ENCODE results near the gene RIPK1. TPM values are rescaled to one million over a fixed set of nuclear protein-coding genes. Genes with fewer than 3 reads are reported as not detected.
"Not testable (repeated sequence)": the region's sequence is repeated elsewhere in the genome, so short reads cannot be mapped to it uniquely, and the experiment has no call there.

The RIPK1 gene
- 10 to 100 TPM; 16.5 to 17.4 (median 16.6) TPM for total RNA-seq

DNA sequence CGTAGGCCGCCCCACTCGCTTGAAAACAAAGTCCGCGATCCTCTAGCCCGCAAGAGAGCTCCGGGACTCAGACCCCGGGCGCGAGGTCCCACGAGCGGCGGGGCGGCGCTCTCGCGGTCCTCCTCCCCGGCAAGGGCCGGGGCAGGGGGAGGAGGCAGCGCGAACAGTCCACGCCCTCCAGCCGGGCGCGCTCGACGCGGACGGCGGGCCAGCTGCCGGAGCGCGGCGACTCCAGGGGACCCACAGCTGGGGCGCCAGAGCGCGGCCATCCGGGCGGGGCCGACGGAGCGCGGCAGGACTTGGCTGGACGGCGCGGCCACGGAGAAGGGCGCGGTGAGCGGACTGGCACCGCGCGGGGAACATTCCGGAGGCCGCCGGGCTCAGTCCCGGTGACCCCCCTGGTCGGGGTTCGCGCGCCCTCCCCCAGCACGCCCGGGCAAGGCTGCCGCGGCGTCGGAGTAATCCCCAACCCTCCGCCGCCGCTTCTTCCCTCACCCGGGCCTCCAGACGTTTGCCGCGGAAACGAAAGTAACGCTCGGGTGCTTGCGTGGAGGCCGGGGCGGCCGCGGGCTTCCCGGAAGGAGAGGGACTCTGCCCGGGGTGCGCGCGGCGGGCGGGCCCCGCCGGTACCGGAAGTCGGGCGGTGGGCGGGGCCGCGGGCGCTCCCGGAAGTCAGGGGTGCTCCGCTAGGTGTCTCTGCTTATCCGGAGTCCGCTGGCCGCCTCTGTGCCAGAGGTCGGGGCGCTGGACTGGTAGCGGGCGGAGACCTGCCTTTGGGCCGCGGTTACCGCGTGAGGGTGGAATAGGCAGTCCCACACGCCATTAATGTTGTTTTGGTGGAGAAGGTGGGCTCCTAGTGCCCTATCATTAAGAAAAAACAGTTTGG is at the start of gene RIPK1:
TSS of gene RIPK1 (plus strand) at position 166 of the 886 bp plus-strand sequence. CDS start 8,330 bp downstream, outside the sequence.
- Mint-ChIP-seq H3K4me3 (peak within 1 kb of the TSS; percentile 90), H3K27me3 (ENCODE audit: low read depth) (no peaks in the 10 kb centered on the region), H3K4me1 (ENCODE audit: low read depth) (peaks cover 62% of the 10 kb centered on the region), H3K9me3 (no peaks in the 10 kb centered on the region), H3K36me3 (ENCODE audit: insufficient read depth) (peaks cover 3% of the 10 kb centered on the region)
- DNase-seq: peak; percentile 93
- peak; percentile 83 for ATAC-seq

DNA sequence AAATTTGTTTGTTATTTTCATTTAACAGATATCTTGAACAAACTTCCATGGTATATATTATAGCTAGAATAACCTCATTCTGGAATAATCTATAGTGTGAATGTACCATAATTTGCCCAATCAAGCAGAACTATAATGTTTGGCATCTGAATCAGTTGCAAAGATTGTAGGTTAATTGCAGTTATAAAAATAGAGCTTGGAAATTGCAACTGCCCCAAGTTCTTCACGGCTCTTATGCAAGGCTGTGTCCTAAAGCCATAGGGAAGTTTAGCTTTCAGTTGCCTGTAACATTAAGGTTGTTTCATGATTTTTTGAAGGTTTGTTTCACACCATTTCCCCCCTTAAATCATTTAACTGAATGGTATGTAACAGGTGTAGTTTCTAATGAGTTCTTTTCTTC is 49.2 kb upstream of the RIPK1 start:
- no peak for DNase-seq
- Mint-ChIP-seq H3K4me1 (ENCODE audit: low read depth) (peaks cover 18% of the 10 kb centered on the region), H3K36me3 (ENCODE audit: insufficient read depth) (peaks cover 24% of the 10 kb centered on the region), H3K4me3 (no peak overlapping the region), H3K9me3 (no peaks in the 10 kb centered on the region), H3K27me3 (ENCODE audit: low read depth) (no peaks in the 10 kb centered on the region)
- ATAC-seq: no peak

DNA sequence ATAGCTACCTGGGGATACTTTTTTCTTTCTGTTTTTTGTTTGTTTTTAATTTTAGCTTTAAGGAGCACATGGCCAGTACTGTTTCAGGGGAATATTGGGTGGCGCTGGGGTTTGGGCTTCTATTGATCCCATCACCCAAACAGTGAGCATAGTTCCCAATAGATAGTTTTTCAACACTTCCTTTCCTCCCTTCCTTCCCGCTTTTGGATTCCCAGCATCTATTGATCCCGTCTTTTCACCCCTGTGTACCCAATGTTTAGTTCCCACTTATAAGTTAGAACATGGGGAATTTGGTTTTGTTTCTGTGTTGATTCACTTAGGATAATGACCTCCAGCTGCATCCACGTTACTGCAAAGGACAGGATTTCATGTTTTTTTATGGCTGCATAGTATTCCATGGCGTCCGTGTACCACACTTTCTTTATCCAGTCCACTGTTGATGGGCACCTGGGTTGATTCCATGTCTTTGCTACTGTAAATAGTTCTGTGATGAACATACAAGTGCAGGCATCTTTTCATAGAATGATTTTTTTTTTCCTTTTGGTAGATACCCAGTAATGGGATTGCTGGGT is 48.5 kb upstream of the RIPK1 start:
- DNase-seq: no peak
- Mint-ChIP-seq H3K4me3 (no peak overlapping the region), H3K36me3 (ENCODE audit: insufficient read depth) (peaks cover 20% of the 10 kb centered on the region), H3K4me1 (ENCODE audit: low read depth) (peaks cover 25% of the 10 kb centered on the region), H3K9me3 (no peaks in the 10 kb centered on the region), H3K27me3 (ENCODE audit: low read depth) (no peaks in the 10 kb centered on the region)
- ATAC-seq: no peak

- DNase-seq; H3K27me3 Mint-ChIP-seq (ENCODE audit: low read depth); ATAC-seq; H3K9me3 Mint-ChIP-seq; H3K4me3 Mint-ChIP-seq: not testable (repeated sequence)
- Mint-ChIP-seq H3K36me3 (ENCODE audit: insufficient read depth) (peaks cover 13% of the 10 kb centered on the region), H3K4me1 (ENCODE audit: low read depth) (peaks cover 38% of the 10 kb centered on the region)
These were observed 47.2 kb upstream of the RIPK1 start for GRCh38 chr6:3020976-3021598.

- DNase-seq (peak; percentile 19), ATAC-seq (peak; percentile 33)
- Mint-ChIP-seq H3K9me3 (no peaks in the 10 kb centered on the region), H3K4me3 (peak overlapping the region; percentile 83), H3K4me1 (ENCODE audit: low read depth) (peaks cover 51% of the 10 kb centered on the region), H3K27me3 (ENCODE audit: low read depth) (no peaks in the 10 kb centered on the region), H3K36me3 (ENCODE audit: insufficient read depth) (peaks cover 12% of the 10 kb centered on the region)
These were observed 45.3 kb upstream of the RIPK1 start for GRCh38 chr6:3022765-3023662.

- H3K9me3 Mint-ChIP-seq: no peaks in the 10 kb centered on the region
- no peaks in the 10 kb centered on the region for H3K27me3 Mint-ChIP-seq (ENCODE audit: low read depth)
- H3K36me3 Mint-ChIP-seq (ENCODE audit: insufficient read depth): peaks cover 11% of the 10 kb centered on the region
These were observed 44.4 kb upstream of the RIPK1 start for GRCh38 chr6:3023663-3024483.

GRCh38 chr6:3026791-3027626 is 41.3 kb upstream of the RIPK1 start:
- DNase-seq: no peak

More at GRCh38 chr6:3023663-3024483, 44.4 kb upstream of the RIPK1 start:
- Mint-ChIP-seq H3K4me3 (peak overlapping the region; percentile 83), H3K4me1 (ENCODE audit: low read depth) (peaks cover 59% of the 10 kb centered on the region)
- ATAC-seq: peak; percentile 95 to 97
- DNase-seq: peak; percentile 83

DNA sequence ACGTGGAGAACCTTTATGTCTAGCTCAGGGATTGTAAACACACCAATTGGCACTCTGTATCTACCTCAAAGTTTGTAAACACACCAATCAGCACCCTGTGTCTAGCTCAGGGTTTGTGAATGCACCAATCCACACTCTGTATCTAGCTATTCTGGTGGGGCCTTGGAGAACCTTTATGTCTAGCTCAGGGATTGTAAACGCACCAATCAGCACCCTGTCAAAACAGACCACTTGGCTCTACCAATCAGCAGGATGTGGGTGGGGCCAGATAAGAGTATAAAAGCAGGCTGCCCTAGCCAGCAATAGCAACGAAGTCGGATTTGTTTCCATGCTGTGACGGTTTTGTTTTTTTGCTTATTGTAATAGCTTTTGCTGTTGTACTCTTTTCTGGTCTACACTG is 40.1 kb upstream of the RIPK1 start:
- H3K4me3 Mint-ChIP-seq; H3K36me3 Mint-ChIP-seq (ENCODE audit: insufficient read depth); DNase-seq; H3K9me3 Mint-ChIP-seq; H3K27me3 Mint-ChIP-seq (ENCODE audit: low read depth); ATAC-seq: not testable (repeated sequence)
- H3K4me1 Mint-ChIP-seq (ENCODE audit: low read depth): peaks cover 51% of the 10 kb centered on the region

More at GRCh38 chr6:3026791-3027626, 41.3 kb upstream of the RIPK1 start:
- Mint-ChIP-seq H3K27me3 (ENCODE audit: low read depth) (no peaks in the 10 kb centered on the region), H3K4me3 (peak overlapping the region; percentile 17), H3K4me1 (ENCODE audit: low read depth) (peaks cover 57% of the 10 kb centered on the region), H3K36me3 (ENCODE audit: insufficient read depth) (peaks cover 3% of the 10 kb centered on the region), H3K9me3 (no peaks in the 10 kb centered on the region)
- ATAC-seq: no peak

DNA sequence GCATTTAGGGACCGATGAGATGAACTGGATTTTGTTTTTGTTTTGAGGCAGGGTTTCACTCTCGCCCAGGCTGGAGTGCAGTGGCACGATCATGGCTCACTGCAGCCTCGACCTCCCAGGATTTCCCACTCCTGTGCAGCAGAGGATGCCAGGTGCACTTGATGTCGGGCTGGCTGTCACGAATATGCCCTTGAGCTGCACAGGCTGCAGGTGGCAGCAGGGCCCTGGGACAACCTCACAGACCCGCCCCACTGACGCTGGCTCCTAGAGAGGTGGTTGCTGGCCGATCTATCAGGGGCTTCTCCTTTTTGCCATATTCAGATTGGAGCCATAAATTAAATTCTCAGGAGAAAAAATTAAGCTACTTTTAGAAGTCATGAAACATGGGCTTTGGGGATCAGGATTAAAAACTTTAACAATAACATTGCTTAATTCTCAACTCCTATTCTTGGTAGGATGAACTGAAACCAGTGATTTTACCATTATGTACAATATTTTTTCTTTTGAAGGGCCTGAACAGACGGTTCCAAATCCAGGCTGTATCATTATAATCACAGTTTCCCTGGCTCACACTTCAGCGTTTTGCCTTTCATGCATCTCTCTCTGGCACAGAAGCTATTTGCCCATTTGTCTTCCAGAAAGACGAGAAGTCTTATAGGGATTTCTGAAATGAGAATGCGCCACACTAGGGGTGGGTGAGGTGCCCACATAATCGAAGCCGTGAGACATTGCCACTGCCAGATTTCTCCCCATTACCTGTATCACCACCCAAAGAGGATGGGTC is 36.2 kb upstream of the RIPK1 start:
- no peak for ATAC-seq
- DNase-seq: no peak
- no peaks in the 10 kb centered on the region for H3K36me3 Mint-ChIP-seq (ENCODE audit: insufficient read depth)
- no peak overlapping the region for H3K4me3 Mint-ChIP-seq
- peaks cover 3% of the 10 kb centered on the region for H3K9me3 Mint-ChIP-seq
- H3K27me3 Mint-ChIP-seq (ENCODE audit: low read depth): no peaks in the 10 kb centered on the region
- peaks cover 12% of the 10 kb centered on the region for H3K4me1 Mint-ChIP-seq (ENCODE audit: low read depth)

- no peaks in the 10 kb centered on the region for H3K36me3 Mint-ChIP-seq (ENCODE audit: insufficient read depth)
- DNase-seq (no peak), ATAC-seq (no peak)
- peaks cover 9% of the 10 kb centered on the region for H3K4me1 Mint-ChIP-seq (ENCODE audit: low read depth)
- no peak overlapping the region for H3K4me3 Mint-ChIP-seq
- H3K9me3 Mint-ChIP-seq: peaks cover 3% of the 10 kb centered on the region
- no peaks in the 10 kb centered on the region for H3K27me3 Mint-ChIP-seq (ENCODE audit: low read depth)
These were observed 35.3 kb upstream of the RIPK1 start for GRCh38 chr6:3032986-3033385.

- ATAC-seq (no peak), DNase-seq (no peak)
- no peak overlapping the region for H3K4me3 Mint-ChIP-seq
- peaks cover 3% of the 10 kb centered on the region for H3K9me3 Mint-ChIP-seq
- no peaks in the 10 kb centered on the region for H3K27me3 Mint-ChIP-seq (ENCODE audit: low read depth)
- H3K36me3 Mint-ChIP-seq (ENCODE audit: insufficient read depth): no peaks in the 10 kb centered on the region
- peaks cover 2% of the 10 kb centered on the region for H3K4me1 Mint-ChIP-seq (ENCODE audit: low read depth)
These were observed 34.6 kb upstream of the RIPK1 start for GRCh38 chr6:3033652-3034051.

DNA sequence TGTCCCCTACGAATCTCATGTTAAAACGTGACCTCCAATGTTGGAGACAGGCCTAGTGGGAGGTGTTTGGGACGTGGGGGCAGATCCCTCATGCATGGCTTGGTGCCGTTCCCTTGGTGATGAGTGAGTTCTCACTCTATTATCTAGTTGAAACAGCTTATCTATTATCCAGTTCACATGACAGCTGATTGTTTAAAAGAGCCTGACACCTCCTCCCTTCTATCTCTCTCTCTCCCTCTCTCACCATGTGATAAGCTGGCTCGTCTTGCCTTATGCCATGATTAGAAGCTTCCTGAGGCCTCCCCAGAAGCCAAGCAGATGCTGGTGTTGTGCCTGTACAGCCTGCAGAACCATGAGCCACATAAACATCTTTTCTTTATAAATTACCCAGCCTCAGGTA is 32.9 kb upstream of the RIPK1 start:
- DNase-seq (no peak), ATAC-seq (no peak)
- no peaks in the 10 kb centered on the region for H3K27me3 Mint-ChIP-seq (ENCODE audit: low read depth)
- no peaks in the 10 kb centered on the region for H3K36me3 Mint-ChIP-seq (ENCODE audit: insufficient read depth)
- H3K9me3 Mint-ChIP-seq: peaks cover 3% of the 10 kb centered on the region
- no peak overlapping the region for H3K4me3 Mint-ChIP-seq
- H3K4me1 Mint-ChIP-seq (ENCODE audit: low read depth): no peaks in the 10 kb centered on the region
